Suprapubic skin (tissue), 3 donors: ENCODE results near the gene OR8A1.

ENCODE experiments used
- EP300 ChIP-seq: sonication (generic); formaldehyde crosslinking; IDR thresholded peaks from one replicate; pipeline ENCODE4 v1.6.1; 2017; ENCODE audit warnings: antibody characterized with exemption
- TF ChIP-seq, protein P1 (sequence below), 2 donors: fragments of 200-600 bp in 1 of 2; fragments of 450-650 bp in 1 of 2; sonication (generic) in 1 of 2; IDR thresholded peaks; one replicate each; pipeline ENCODE4 v1.5.1; 2016 to 2019; ENCODE audit warnings: antibody characterized with exemption in 2 of 2, mild to moderate bottlenecking in 1 of 2, moderate library complexity in 1 of 2

DNA sequence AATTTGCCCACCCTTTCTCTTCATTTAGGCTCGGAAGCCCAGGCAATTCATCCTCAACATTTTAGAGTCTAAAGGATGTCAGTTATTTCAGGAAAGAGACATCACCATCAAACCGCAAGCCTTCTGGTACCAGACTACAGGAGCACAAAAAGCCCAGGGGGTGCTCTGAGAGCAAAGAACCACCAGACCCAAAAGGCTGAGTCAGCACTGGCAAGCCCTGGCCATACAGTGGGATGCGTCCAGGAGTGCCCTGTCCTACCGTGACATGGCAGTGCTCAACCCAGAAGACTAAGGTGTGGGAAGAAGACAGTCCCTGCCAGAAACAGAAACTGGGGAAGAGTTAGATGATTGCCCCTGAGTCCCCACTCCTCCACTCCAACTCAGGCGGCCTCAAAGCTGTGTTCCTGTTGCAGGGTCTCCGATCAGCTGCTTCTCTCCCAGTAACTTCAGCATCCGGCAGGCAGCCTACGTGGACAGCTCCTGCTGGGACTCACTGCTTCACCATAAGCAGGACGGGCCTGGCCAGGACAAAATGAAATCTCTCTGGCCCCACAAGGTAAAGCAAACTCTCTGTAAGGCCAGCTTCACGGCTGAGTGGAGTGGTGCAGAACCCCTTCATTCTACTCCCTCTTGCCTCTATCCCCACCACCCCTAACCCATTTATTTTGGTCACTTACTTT is 42.9 kb downstream of the OR8A1 start:
- TF ChIP-seq, protein P1, sequence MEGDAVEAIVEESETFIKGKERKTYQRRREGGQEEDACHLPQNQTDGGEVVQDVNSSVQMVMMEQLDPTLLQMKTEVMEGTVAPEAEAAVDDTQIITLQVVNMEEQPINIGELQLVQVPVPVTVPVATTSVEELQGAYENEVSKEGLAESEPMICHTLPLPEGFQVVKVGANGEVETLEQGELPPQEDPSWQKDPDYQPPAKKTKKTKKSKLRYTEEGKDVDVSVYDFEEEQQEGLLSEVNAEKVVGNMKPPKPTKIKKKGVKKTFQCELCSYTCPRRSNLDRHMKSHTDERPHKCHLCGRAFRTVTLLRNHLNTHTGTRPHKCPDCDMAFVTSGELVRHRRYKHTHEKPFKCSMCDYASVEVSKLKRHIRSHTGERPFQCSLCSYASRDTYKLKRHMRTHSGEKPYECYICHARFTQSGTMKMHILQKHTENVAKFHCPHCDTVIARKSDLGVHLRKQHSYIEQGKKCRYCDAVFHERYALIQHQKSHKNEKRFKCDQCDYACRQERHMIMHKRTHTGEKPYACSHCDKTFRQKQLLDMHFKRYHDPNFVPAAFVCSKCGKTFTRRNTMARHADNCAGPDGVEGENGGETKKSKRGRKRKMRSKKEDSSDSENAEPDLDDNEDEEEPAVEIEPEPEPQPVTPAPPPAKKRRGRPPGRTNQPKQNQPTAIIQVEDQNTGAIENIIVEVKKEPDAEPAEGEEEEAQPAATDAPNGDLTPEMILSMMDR (IDR thresholded peaks at IDR 0.05) = no peak
- TF ChIP-seq EP300 = no peak
